Fibroblast of the aortic adventitia (primary cell): Measurements from ENCODE around the gene TAS2R60. TPM values are rescaled to one million over a fixed set of nuclear protein-coding genes. Genes with fewer than 3 reads are reported as not detected.
"Not testable (repeated sequence)": the region's sequence is repeated elsewhere in the genome, so short reads cannot be mapped to it uniquely, and the experiment has no call there.

Experiments used
- DNase-seq: peaks from one replicate; pipeline ENCODE4 v3.0.0-alpha.2; 2010; ENCODE audit warnings: low read depth
- H3K4me3 ChIP-seq: 2 replicates; pipeline ENCODE4 v1.5.1; 2011; ENCODE audit warnings: low read depth, mild to moderate bottlenecking, control low read depth, low read length, moderate library complexity
- CTCF ChIP-seq: IDR thresholded peaks from 2 replicates; pipeline ENCODE4 v1.5.1; 2011; ENCODE audit warnings: mild to moderate bottlenecking, low read length, control low read depth, inconsistent platforms; ENCODE audit not compliant: insufficient read depth
- total RNA-seq: library from RNA; depleted of rRNA; stranded (reverse); fragments of >200 nt; gene quantifications from 2 replicates; pipeline ENCODE4 v1.2.3, GENCODE V29; 2012; ENCODE audit warnings: low replicate concordance

The TAS2R60 gene
- total RNA-seq, 1 donor = not detected

GRCh38 chr7:143397710-143398530, 45.3 kb upstream of the TAS2R60 start:
- TF ChIP-seq CTCF = no peak
- no peak for DNase-seq
- H3K4me3 ChIP-seq = no peak overlapping the region

GRCh38 chr7:143398616-143399015, 44.6 kb upstream of the TAS2R60 start:
- H3K4me3 ChIP-seq = no peak overlapping the region
- no peak for DNase-seq
- no peak for TF ChIP-seq CTCF

GRCh38 chr7:143399151-143399550, 44.1 kb upstream of the TAS2R60 start:
- TF ChIP-seq CTCF = no peak
- DNase-seq = no peak

GRCh38 chr7:143399642-143400041, 43.6 kb upstream of the TAS2R60 start:
- no peak for DNase-seq
- no peak overlapping the region for H3K4me3 ChIP-seq
- no peak for TF ChIP-seq CTCF

More at GRCh38 chr7:143399151-143399550, 44.1 kb upstream of the TAS2R60 start:
- H3K4me3 ChIP-seq = no peak overlapping the region

- no peak for DNase-seq
- H3K4me3 ChIP-seq = no peak overlapping the region
- no peak for TF ChIP-seq CTCF
Observed at GRCh38 chr7:143401265-143401664, 42.0 kb upstream of the TAS2R60 start.

- not testable (repeated sequence) for DNase-seq, H3K4me3 ChIP-seq
Observed at GRCh38 chr7:143402233-143402632, 41.0 kb upstream of the TAS2R60 start.

GRCh38 chr7:143405173-143406001, 37.9 kb upstream of the TAS2R60 start:
- DNase-seq = no peak
- H3K4me3 ChIP-seq = no peak overlapping the region
- TF ChIP-seq CTCF = no peak
